NCI-H1436 (cell line): ENCODE data around the gene CADM2.

Experiments
- DNase-seq: peaks from one replicate; lab custom pipeline; 2025; lab: John Stamatoyannopoulos, UW

The CADM2 gene

GRCh38 chr3:85321892-85322291, 363.1 kb downstream of the CADM2 start:
- no peak for DNase-seq

- no peak for DNase-seq
These were observed 371.3 kb downstream of the CADM2 start for GRCh38 chr3:85330071-85330470.

GRCh38 chr3:85337895-85338294, 379.1 kb downstream of the CADM2 start:
- DNase-seq: no peak

GRCh38 chr3:85342915-85343314, 384.1 kb downstream of the CADM2 start:
- DNase-seq: no peak

- DNase-seq: no peak
These were observed 396.8 kb downstream of the CADM2 start for GRCh38 chr3:85355572-85355971.

- DNase-seq: peak; percentile 30
These were observed 402.1 kb downstream of the CADM2 start for GRCh38 chr3:85360742-85361387.

GRCh38 chr3:85364296-85364909, 405.6 kb downstream of the CADM2 start:
- no peak for DNase-seq

- DNase-seq: no peak
These were observed 411.6 kb downstream of the CADM2 start for GRCh38 chr3:85370341-85370740.

GRCh38 chr3:85376131-85376530, 417.3 kb downstream of the CADM2 start:
- DNase-seq: no peak

GRCh38 chr3:85377115-85377514, 418.3 kb downstream of the CADM2 start:
- DNase-seq: no peak

- DNase-seq: no peak
These were observed 425.6 kb downstream of the CADM2 start for GRCh38 chr3:85384372-85384771.

GRCh38 chr3:85387913-85388505, 429.2 kb downstream of the CADM2 start:
- DNase-seq: no peak

GRCh38 chr3:85394424-85394823, 435.6 kb downstream of the CADM2 start:
- DNase-seq: no peak

- DNase-seq: no peak
These were observed 438.6 kb downstream of the CADM2 start for GRCh38 chr3:85397434-85397833.

- DNase-seq: no peak
These were observed 467.3 kb downstream of the CADM2 start for GRCh38 chr3:85426121-85426520.

- DNase-seq: peak; percentile 4
These were observed 468.7 kb downstream of the CADM2 start for GRCh38 chr3:85427467-85427866.

- DNase-seq: no peak
These were observed 473.3 kb downstream of the CADM2 start for GRCh38 chr3:85432081-85432480.

- no peak for DNase-seq
These were observed 474.5 kb downstream of the CADM2 start for GRCh38 chr3:85433319-85433718.

GRCh38 chr3:85455561-85456200, 496.9 kb downstream of the CADM2 start:
- no peak for DNase-seq

- DNase-seq: peak; percentile 21
These were observed 515.5 kb downstream of the CADM2 start for GRCh38 chr3:85474241-85474640.

GRCh38 chr3:85475346-85475745, 516.6 kb downstream of the CADM2 start:
- no peak for DNase-seq

- DNase-seq: no peak
These were observed 518.2 kb downstream of the CADM2 start for GRCh38 chr3:85476891-85477495.
